ENCODE measurements around the gene FRMD1.
A peak's percentile ranks its signal among the peaks of the same experiment; 100 is the strongest.

Gene FRMD1

DNA sequence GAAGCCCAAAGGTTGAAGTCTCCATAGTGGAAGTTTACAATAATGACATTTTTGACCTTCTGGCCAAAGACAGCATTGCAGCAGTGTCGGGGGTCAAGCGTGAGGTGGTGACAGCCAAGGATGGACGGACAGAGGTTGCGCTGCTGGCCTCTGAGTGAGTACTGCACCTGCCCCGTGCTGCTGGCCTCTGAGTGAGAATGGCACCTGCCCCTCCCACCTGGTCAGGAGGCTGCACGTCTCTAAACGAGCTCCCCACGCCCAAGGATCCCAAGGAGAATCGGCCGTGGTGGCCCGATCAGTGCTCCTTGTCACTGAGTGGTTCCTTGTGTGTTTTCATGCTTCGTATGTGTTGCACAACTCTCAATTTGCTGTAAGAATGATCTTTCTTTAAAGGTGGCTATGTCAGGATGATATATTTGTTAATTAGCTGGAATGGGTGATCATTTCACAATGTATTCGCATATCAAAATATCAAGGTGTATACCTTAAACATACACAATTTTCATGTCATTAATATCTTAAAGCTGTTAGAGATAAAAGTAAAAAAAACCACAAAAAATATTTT, 40.4 kb downstream of the FRMD1 start:
- DNase-seq: no peak

DNA sequence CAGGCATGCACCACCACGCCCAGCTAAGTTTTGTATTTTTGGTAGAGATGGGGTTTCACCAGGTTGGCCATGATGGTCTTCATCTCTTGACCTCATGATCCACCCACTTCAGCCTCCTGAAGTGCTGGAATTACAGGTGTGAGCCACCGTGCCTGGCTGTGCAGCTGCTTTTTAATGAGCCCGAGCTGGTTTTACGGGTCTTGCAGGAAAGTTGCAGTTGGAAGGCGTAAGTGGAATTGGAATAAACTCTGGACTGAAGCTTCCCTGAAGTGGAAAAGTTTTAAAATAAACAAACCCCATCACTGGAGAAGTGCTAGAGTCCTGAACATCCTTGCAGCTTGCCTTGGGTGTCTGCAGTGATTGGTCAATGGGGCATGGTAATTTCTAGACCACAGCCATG, 41.2 kb downstream of the FRMD1 start:
- in situ Hi-C loops (cut with HindIII; ENCODE audit: low pct_ligation_motif_present, low pct_unique_long_range_greater_than_20kb, low sequenced_read_pairs): no loop called here
- no peak for DNase-seq

More for the DNA sequence above, 40.4 kb downstream of the FRMD1 start:
- in situ Hi-C loops (cut with HindIII; ENCODE audit: low pct_ligation_motif_present, low pct_unique_long_range_greater_than_20kb, low sequenced_read_pairs): no loop called here

DNA sequence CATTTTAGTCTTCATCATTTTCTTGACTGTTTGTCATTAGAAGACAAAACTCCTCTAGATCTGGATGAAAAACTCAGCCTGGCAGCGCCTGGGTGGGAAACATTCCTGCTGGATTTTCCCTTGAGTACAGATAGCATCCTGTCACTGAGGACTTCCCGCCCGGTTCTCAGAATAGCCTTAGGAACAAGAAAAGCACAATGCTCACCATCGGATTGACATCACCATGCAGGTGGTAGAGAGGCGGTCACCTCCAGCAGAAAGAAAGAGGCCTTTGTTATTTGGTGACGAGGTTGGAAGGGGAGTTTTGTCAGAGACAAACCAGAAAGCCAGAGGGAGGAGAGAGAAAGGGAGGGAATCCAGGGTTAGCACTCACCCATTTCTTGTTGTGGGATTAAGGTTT, 41.8 kb downstream of the FRMD1 start:
- in situ Hi-C loops (cut with HindIII; ENCODE audit: low pct_ligation_motif_present, low pct_unique_long_range_greater_than_20kb, low sequenced_read_pairs): no loop called here
- no peak for DNase-seq

DNA sequence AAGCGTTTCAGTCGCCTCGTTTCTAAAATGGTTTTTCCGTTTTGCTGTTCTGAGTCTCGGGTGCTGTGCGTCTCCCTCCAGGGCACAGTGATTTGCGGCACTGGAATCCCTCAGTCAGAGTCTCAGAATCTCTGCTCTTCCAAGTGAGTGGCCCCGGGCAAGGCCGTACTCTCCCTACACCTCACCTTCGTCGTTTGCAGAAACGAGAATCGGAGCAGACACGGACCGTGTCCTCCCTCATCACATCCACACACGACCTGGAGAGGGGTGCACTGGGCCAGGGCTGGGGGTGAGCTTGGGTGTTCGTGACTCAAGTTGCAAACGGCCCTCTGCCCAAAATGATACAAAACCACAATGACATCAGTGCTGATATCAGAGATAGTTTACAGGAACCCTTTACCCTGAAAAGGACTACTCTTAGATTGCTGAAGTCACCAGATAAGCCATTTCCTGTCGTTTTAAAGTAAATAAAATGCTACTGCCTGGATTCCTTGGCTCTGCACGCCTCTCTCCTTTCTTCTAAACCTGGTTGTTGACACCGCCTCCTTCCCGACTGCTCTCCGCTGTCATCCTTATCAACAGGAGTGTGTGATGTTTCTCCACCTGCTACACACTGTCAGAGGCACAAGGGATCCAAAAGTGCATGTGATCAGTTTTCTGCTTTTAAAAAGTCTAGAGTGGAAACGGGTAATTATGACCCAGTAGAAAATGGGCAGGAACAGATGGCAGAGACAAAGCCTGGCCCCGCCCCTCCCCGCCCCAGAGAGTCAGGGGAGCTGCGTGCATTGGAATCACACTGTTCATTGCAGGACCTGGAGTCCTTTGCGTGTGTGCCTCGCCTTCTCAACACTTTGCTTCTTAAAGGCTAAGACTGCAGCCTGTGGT, 43.1 kb downstream of the FRMD1 start:
- in situ Hi-C loops (cut with HindIII; ENCODE audit: low pct_ligation_motif_present, low pct_unique_long_range_greater_than_20kb, low sequenced_read_pairs): no loop called here
- DNase-seq: peak; percentile 7

DNA sequence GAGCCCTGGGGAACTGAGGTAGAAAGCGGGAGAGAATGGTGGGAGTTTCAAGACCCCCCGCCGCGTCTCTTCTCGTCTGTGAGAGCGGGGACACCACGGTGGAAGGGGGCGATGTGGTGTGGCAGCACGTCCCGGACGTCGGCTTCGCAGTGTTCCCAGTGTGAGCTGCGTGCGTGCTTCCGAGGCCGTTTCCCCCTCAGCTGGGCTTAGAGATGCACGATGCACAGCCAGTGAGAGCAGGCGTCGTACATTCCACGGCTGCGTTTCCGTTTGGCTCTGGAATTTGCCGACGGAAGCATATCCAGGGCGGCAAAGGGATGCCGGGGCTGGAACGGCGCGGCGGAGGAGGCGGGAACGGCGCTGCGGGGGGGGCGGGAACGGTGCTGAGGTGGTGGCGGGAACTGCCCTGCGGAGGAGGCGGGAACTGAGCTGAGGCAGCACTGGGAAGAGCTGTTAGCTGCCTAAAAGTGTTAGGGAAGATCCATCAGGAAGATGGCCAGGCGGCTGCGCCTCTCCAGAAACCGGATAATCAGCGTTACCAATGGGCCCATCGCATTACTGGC, 43.8 kb downstream of the FRMD1 start:
- peak; percentile 69 for DNase-seq
- in situ Hi-C loops (cut with HindIII; ENCODE audit: low pct_ligation_motif_present, low pct_unique_long_range_greater_than_20kb, low sequenced_read_pairs): no loop called here

DNA sequence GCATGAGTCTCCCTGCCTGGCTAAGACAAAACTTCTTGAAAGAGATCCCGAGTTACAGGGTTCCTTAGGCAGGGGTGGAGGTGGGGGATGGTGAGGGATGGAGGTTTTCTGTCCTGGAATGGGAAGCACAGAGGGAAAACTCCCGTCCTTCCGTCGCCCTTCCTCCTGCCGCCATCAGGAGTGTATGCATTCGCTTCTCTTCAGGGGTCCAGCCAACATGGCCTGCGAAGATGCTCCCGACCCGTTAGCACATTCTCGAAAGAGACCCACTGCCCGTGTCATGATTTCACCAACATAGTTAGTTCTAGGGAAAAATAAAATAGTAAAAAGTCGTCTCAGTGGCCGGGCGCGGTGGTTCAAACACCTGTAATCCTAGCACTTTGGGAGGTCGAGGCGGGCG, 44.5 kb downstream of the FRMD1 start:
- no peak for DNase-seq
- in situ Hi-C loops (cut with HindIII; ENCODE audit: low pct_ligation_motif_present, low pct_unique_long_range_greater_than_20kb, low sequenced_read_pairs): no loop called here

DNA sequence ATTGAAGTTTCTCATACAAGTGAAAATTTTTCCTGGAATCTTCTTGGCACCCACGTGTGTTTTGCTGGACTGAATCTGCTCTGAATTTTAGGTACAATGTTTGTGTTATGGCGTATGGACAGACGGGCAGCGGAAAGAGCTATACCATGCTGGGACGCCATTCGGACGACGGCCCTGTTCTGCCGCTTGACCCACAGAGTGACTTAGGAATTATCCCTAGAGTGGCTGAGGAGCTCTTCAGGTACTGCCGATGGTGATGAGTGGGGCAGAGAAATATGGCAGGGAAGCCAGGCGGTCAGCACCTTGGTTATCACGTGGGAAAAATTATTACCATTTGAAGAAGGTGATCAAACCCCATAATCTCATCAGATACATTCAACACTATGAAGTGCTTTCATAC, 45.2 kb downstream of the FRMD1 start:
- in situ Hi-C loops (cut with HindIII; ENCODE audit: low pct_ligation_motif_present, low pct_unique_long_range_greater_than_20kb, low sequenced_read_pairs): no loop called here
- DNase-seq: no peak

DNA sequence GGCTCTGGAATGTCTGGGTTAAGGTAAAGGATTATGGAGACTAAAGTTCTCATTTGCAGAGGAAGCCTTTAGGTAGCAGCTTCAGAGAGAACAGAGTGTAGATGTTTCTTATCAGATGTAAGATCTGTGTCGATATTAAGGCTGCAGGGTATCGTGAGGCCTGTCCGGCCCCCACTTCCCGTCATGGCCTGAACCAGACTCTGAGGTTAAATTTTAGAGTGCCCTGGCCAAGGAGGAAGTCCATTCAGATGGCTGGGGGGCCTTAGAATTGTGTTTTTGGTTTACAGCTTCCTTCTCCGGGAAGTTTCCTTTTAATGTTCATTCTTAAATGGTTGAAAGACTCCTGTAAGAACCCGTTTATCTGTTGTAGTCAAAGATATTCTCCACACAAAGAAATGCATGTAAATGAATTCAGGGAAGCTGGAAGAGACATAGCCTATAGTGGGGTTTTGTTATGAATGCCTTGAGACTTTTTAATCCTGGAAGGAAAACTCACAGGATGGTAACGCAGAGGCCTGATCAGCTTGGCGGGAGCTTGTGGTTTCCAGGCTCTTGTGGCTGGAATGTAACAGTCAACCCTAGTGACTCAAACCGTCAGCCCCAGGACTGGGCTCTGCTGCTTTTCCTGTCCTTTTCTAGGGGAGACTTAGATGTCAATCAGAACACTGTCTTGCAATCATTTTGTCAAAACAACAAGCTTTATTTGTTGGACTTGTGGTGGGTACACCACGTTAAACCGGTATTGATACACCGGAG, 46.8 kb downstream of the FRMD1 start:
- DNase-seq: peak; percentile 71

DNA sequence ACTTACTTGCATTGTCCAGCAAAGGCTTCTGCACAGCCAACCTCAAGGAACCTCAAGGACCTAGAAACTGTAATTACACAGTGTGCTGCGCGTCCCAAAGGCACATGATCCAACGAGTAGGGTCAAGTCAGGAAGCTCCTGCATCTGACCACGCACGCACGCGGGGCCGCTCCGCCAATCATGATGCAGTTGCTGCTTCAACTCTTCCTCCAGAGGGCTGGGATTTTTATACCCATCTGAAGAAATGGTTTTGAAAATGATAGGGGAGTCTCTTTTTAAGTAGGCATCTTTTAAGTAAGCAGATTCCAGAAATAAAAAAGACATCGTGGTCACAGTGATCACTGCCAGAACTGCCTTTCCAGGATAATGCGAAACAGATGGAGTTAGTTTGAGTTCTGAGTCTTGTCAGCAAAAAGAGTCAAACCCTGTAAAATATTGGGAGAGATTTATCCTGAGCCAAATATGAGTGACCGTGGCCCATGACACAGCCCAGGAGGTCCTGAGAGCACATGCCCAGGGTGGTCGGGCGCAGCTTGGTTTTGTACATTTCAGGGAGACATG, 47.5 kb downstream of the FRMD1 start:
- in situ Hi-C loops (cut with HindIII; ENCODE audit: low pct_ligation_motif_present, low pct_unique_long_range_greater_than_20kb, low sequenced_read_pairs): no loop called here
- no peak for DNase-seq

More for the DNA sequence above, 46.8 kb downstream of the FRMD1 start:
- in situ Hi-C loops (cut with HindIII; ENCODE audit: low pct_ligation_motif_present, low pct_unique_long_range_greater_than_20kb, low sequenced_read_pairs): no loop called here

DNA sequence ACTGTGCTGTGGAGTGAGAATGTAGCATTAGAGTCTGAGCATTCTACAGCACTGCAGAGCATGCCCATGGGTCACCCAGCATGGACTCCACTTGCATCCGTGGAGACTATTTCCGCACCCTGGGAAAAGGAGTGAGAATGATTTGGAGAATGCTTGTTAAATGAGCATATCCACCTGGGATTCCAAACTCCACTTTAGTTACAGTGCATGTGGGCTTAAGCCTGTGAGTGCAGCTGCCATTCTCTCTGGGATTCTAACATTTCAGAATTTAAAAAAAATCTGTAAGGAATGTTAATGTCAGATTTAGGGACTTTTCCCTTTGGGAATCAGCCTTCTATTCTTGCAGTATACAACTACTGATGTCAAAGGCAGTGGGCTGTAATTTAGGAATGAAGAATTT, 48.1 kb downstream of the FRMD1 start:
- DNase-seq: no peak
- in situ Hi-C loops (cut with HindIII; ENCODE audit: low pct_ligation_motif_present, low pct_unique_long_range_greater_than_20kb, low sequenced_read_pairs): no loop called here

DNA sequence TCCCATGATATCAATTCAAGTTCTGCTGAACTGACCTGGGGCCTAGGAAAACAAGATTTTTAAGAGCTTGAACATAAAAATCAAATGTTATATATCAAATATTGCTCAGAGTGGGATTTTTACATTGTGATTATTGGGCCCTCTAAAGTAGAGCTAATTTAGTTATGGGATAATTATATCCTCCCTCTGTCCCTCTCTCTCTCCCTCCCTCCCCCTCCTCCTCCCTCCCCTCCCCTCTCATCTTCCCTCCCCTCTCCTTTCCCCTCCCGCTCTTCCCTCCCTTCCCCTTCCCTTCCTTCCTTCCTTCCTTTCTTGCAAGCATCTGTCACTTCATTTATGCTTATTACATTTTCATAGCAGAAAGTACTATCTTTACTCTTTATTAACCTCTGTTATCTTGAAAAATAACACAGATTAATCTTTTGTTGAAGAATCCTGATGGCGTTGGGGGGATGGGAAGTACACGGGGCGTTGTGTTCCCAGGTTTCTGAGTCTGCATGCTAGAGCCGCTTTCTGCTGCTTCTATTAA, 48.7 kb downstream of the FRMD1 start:
- DNase-seq: no peak
- in situ Hi-C loops (cut with HindIII; ENCODE audit: low pct_ligation_motif_present, low pct_unique_long_range_greater_than_20kb, low sequenced_read_pairs): no loop called here

DNA sequence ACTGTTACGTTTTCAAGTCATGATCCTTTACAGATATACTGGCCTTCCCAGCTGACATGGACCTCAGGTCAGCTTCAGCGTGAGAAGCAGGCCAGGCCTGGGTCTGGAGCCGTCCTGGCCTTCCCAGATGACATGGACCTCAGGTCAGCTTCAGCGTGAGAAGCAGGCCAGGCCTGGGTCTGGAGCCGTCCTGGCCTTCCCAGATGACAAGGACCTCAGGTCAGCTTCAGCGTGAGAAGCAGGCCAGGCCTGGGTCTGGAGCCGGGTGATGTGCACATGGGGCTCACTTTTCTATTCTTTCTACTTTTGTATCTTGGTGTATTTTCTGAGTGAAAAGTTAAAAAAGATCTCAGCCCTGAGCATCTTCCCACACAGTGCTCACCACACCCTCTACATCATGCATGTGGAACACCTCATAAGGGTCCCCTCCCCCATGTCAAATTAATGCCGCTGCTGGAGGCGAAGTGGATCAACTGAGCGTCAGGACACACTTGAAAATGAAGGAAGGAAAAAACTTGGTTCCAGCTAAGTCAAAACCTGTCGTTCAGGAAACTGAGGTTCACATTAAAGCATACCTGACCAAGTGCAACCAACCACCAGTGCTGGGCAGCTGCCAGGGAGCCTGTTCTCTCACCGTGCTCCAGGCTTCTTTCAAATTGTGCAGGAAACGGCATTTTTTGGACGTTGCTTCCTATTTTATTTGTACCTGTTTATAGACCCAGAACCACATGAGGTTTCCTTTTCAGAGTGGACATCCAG, 49.4 kb downstream of the FRMD1 start:
- no peak for DNase-seq
- in situ Hi-C loops (cut with HindIII; ENCODE audit: low pct_ligation_motif_present, low pct_unique_long_range_greater_than_20kb, low sequenced_read_pairs): no loop called here

DNA sequence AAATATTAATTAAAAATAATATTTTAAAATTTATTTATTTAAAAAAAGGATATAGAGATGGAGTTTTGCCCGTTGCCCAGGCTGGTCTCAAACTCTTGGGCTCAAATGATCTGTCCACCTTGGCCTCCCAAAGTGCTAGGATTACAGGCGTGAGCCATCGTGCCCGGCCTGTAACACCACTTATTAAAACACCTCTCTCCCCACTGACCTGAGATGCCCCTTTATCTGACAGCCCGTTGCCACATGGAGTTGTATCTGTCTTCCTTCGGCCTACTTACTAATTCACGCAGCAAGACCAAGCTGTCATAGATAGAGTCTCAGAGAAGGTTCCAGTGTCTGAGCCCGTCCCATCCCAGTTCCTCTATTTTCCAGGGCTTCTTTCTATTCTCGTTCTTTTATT, 50.8 kb downstream of the FRMD1 start:
- in situ Hi-C loops (cut with HindIII; ENCODE audit: low pct_ligation_motif_present, low pct_unique_long_range_greater_than_20kb, low sequenced_read_pairs): no loop called here
- no peak for DNase-seq

DNA sequence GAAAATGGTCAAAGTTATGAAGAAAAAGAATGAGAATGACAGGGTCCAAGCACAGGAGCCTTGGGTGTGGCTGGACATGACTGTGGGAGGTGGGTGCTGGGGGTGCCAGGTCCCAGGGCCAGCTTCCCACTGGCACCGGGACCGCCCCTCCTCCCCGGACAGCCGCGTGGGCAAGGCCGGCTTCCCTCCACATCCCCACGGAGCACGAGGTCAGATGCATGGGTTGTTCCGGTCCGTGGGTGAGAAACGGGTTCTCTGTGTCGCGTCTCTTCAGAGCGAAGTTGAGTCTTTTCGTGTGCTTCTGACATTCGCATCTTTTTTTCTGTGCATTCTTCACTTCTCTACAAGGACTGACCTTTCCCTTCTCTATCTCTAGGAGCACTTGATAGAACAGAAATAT, 51.5 kb downstream of the FRMD1 start:
- no peak for DNase-seq
- in situ Hi-C loops (cut with HindIII; ENCODE audit: low pct_ligation_motif_present, low pct_unique_long_range_greater_than_20kb, low sequenced_read_pairs): no loop called here

DNA sequence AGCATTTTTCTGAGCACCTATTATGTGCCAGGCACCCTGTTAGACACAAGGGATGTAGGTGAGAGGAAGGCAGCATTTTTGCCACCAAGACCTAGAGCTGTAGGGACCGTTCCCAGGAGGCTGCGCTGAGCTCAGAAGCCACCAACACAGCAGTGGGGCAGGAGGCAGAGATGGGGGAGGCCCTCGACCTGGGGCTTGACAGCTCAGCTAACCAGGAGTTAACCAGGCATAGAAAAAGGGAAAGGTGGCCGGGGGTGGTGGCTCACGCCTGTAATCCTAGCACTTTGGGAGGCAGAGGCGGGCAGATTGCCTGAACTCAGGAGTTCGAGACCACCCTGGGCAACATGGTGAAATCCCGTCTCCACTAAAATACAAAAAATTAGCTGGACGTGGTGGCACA, 52.1 kb downstream of the FRMD1 start:
- in situ Hi-C loops (cut with HindIII; ENCODE audit: low pct_ligation_motif_present, low pct_unique_long_range_greater_than_20kb, low sequenced_read_pairs): no loop called here
- no peak for DNase-seq

DNA sequence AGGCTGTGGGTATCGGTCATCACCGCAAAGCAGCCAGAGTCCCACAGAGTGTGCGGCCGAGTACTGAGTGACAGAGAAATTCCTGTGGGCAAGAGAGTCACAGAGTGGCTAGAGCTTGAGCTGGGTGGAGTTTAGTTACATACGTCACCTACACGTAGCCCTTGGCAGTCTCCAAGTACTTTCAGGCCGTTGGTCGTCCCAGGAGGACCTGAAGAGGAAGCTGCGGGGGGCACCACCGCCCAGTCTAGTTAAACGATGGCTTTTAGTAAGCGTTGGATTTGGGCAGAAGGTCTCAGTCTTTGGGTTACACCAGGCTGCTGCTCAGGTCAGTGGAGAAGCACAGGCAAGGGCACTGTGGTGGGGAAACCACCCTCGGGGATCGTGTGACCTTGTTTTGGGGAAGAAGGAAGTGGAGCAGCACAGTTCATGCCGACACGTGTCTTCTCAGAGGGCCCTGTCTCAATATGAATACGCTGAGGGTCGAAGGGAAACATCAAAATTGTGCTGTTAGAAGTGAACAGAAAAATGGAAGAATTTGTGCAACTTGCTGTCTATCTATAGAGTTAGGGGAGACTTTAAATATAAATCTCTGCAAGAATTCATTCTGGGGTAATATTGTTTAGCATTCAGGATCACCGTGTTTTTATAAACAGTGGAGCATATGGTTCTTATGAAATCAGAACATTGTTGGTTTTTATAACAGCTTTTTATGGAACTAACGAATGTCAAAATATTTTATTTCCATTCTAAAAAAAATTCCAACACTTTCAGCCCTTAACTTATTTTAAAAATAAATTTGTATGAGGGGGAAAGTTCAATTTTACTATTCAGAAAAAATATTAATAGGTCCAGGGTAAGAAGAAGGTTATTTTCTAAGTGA, 52.9 kb downstream of the FRMD1 start:
- DNase-seq: no peak
- in situ Hi-C loops (cut with HindIII; ENCODE audit: low pct_ligation_motif_present, low pct_unique_long_range_greater_than_20kb, low sequenced_read_pairs): no loop called here

DNA sequence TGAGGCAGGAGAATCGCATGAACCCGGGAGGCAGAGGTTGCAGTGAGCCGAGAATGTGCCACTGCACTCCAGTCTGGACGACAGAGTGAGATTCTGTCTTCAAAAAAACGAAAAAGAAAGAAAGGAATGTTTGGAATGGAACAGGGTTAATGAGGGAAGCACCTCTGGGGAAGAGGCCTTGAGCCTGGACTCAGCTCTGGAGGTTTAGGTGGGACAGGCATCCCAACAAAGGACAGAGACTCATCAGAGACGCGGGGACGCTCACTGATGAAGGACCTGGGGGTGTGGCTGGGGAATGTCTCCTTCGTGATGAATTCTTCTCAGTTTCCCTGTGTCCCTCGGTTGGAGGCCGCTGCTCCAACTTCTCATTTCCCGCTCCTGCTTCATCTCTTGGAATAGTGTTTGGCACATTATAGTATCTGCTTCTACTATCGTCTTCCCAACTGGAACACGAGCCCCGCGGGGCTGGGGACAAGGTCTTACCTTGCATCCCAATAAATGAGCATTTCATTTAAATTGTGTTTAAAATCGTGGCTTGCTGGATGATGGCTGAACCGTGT, 54.0 kb downstream of the FRMD1 start:
- DNase-seq: no peak
- in situ Hi-C loops (cut with HindIII; ENCODE audit: low pct_ligation_motif_present, low pct_unique_long_range_greater_than_20kb, low sequenced_read_pairs): no loop called here

All from ACHN (cell line).